SKM-1 treated with dmso at 0.1 percent for 144 hours (cell line): ENCODE measurements around the gene VKORC1.

Experiments used
- DNase-seq: peaks from one replicate; lab custom pipeline; 2025; ENCODE audit not compliant: unreplicated experiment; lab: John Stamatoyannopoulos, UW

VKORC1 gene

DNA sequence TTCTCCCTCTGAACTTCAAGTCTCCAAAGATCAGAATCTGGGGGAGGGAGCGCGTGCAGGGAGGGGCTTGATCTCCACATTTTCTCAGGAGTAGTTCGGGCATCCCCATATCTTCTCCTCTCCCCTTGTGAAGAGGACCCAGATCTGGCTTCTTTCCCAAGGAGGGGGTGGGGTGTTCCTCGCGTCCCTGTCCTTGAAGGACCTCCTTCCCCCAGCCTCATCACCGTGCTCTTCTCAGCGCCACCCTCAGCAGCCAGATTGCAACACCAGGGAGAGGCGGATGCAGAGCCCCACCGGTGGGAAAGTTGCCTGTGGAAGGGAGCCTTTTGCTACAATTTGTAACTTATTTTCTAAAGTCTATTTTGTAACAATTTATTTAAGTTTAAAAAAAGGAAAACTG, 11.5 kb downstream of the VKORC1 start:
- no peak for DNase-seq

DNA sequence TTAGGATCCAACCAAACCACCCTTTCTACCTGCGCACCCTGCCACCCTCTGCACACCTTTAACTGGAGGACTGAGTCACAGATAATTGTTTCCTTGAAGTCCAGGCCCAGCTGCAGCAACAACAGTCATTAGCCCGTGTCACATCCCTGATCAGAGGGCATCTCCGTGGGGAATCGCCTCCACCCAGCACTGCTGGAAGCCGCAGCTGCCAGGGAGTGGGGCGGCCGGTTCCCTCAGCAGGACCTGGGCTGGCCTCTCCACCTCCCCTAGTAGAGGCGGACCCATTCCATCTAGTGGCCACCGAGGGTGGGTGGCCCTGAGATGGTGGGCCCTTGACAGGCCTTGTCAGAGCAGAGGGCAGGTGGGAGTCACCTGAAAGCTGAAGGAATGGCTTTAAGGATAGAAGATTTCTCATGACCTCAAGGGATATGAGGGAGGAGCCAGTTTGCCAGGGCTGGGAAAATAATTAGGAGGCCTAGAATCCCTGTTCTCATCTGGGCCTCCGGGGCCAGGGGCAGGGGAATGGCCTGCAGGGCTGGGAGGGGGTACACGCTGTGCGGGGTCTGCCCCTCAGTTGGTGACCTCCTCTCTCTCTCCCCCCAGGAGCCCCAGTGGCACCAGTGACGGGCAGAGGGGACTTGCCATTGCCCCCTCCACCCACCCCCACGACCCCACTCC, 12.1 kb downstream of the VKORC1 start:
- no peak for DNase-seq

DNA sequence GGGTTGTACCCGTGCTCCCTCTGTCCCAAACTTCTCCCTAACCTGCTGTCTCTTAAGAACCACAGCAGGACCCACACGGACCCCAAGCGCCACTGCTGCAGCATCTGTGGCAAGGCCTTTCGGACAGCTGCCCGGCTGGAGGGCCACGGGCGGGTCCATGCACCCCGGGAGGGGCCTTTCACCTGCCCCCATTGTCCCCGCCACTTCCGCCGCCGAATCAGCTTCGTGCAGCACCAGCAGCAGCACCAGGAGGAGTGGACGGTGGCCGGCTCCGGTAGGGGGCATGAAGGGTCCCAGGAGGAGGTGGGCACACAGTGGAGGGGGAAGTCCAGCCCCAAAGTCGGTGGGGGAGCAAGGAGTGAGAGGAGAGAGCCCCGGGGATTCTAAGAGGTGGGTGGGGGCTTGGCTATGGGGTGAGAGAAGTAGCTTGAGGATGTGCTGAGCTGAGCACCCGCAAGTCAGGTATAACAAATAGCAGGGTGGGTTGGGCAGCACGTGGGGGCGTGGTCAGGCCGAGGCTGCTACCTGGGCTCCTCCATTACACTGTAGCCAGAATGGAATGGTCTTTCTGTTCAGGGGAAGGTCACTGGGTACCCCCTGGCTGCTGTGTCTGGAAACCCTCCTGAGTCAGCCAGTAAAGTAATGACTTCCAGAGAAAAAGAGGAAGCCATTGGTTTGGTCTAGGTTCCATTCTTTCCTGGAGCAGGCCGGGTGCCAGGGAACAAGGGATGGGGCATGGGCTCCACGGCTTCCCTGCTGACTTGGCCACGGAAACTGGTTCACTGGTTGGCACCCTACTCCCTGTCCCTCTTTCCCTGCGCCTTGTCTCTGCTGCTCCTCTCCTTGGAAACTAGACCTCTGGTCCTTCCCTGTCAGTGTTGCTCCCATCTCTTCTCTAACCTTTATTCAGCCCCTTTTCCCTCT, 12.9 kb downstream of the VKORC1 start:
- DNase-seq = no peak

DNA sequence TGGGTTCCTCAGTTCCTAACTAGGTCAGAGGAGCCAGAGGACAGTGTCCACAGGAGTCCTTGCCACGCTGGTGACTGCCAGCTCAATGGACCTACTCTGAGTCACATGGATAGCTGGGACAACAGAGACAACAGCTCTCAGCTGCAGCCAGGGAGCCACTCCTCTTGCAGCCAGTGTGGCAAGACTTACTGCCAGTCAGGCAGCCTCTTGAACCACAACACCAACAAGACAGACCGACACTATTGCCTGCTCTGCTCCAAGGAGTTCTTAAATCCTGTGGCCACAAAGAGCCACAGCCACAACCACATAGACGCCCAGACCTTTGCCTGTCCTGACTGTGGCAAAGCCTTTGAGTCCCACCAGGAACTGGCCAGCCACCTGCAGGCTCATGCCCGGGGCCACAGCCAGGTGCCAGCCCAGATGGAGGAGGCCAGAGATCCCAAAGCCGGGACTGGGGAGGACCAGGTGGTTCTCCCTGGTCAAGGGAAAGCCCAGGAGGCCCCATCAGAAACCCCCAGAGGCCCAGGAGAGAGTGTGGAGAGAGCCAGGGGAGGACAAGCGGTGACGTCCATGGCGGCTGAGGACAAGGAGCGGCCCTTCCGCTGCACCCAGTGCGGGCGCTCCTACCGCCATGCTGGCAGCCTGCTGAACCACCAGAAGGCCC, 13.7 kb downstream of the VKORC1 start:
- no peak for DNase-seq

DNA sequence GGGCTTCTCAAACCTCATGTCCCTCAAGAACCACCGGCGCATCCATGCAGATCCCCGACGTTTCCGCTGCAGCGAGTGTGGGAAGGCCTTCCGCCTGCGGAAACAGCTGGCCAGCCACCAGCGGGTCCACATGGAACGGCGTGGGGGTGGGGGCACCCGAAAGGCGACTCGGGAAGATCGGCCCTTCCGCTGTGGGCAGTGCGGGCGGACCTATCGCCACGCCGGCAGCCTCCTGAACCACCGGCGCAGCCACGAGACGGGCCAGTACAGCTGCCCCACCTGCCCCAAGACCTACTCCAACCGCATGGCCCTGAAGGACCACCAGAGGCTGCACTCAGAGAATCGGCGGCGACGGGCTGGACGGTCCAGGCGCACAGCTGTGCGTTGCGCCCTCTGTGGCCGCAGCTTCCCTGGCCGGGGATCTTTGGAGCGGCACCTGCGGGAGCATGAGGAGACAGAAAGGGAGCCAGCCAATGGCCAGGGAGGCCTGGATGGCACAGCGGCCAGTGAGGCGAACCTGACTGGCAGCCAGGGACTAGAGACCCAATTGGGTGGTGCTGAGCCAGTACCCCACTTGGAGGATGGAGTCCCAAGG, 14.5 kb downstream of the VKORC1 start:
- DNase-seq = no peak

DNA sequence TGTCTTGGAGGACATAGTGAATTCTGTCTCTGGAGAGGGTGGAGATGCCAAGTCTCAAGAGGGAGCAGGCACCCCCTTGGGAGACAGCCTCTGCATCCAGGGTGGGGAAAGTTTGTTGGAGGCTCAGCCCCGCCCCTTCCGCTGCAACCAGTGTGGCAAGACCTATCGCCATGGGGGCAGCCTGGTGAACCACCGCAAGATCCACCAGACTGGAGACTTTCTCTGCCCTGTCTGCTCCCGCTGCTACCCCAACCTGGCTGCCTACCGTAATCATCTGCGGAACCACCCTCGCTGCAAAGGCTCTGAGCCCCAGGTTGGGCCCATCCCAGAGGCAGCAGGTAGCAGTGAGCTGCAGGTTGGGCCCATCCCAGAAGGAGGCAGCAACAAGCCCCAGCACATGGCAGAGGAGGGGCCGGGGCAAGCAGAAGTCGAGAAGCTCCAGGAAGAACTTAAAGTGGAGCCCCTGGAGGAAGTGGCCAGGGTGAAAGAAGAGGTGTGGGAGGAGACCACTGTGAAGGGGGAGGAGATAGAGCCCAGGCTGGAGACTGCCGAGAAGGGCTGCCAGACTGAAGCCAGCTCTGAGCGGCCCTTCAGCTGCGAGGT, 15.2 kb downstream of the VKORC1 start:
- no peak for DNase-seq

DNA sequence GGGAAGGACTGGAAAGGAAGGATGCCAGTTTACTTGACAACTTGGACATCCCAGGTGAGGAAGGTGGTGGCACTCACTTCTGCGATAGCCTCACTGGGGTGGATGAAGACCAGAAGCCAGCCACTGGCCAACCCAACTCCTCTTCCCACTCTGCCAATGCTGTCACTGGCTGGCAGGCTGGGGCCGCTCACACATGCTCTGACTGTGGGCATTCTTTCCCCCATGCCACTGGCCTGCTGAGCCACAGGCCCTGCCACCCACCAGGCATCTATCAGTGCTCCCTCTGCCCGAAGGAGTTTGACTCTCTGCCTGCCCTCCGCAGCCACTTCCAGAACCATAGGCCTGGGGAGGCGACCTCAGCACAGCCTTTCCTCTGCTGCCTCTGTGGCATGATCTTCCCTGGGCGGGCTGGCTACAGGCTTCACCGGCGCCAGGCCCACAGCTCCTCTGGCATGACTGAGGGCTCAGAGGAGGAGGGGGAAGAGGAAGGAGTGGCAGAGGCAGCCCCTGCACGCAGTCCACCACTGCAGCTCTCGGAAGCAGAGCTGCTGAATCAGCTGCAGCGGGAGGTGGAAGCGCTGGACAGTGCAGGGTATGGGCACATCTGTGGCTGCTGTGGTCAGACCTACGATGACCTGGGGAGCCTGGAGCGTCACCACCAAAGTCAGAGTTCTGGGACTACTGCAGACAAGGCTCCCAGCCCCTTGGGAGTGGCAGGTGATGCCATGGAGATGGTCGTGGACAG, 15.8 kb downstream of the VKORC1 start:
- DNase-seq = no peak

DNA sequence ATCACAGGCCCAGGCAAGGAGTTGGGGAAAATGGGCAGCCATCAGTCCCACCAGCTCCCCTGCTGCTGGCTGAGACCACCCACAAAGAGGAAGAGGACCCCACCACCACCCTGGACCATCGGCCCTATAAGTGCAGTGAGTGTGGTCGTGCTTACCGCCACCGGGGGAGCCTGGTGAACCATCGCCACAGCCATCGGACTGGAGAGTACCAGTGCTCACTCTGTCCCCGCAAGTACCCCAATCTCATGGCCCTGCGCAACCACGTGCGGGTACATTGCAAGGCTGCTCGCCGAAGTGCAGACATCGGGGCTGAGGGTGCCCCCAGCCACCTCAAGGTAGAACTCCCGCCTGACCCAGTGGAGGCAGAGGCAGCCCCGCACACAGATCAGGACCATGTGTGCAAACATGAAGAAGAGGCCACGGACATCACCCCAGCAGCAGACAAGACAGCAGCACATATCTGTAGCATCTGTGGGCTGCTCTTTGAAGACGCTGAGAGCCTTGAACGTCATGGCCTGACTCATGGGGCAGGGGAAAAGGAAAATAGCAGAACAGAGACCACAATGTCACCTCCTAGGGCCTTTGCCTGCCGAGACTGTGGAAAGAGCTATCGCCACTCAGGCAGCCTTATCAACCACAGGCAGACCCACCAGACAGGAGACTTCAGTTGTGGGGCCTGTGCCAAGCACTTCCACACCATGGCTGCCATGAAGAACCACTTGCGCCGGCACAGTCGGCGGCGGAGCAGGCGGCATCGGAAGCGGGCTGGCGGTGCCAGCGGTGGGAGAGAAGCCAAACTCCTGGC, 16.8 kb downstream of the VKORC1 start:
- no peak for DNase-seq

DNA sequence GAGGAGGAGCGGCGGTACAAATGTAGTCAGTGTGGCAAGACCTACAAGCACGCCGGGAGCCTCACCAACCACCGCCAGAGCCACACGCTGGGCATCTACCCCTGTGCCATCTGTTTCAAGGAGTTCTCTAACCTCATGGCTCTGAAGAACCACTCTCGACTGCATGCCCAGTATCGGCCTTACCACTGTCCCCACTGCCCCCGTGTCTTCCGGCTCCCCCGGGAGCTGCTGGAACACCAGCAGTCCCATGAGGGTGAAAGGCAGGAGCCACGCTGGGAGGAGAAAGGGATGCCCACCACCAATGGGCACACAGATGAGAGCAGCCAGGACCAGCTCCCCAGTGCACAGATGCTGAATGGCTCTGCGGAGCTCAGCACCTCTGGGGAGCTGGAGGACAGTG, 17.6 kb downstream of the VKORC1 start:
- DNase-seq = no peak

DNA sequence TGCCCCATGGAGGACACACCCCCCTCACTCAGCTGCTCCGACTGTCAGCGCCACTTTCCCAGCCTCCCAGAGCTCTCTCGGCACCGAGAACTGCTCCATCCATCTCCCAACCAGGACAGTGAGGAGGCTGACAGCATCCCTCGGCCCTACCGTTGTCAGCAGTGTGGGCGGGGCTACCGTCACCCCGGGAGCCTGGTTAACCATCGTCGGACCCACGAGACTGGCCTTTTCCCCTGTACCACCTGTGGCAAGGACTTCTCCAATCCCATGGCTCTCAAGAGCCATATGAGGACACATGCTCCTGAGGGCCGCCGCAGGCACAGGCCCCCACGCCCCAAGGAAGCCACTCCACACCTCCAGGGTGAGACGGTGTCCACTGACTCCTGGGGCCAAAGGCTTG, 18.3 kb downstream of the VKORC1 start:
- DNase-seq = no peak

DNA sequence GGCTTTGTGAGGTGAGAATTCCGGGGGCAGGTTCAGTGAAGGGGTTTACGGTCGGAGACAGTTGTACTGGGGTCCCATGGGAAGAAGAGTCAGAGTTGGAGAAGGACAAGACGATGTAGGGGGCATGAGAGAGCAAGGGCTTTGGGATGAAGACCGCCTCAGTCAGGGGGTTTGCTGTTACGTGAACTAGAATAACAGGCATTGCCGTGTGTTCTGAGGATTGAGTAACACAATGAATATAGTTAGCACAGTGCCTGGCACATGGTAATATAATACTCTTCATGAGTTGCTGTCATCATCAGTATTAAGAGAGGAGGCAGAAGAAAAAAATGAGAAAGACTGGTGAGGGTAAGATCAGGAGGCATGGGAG, 19.8 kb downstream of the VKORC1 start:
- no peak for DNase-seq

DNA sequence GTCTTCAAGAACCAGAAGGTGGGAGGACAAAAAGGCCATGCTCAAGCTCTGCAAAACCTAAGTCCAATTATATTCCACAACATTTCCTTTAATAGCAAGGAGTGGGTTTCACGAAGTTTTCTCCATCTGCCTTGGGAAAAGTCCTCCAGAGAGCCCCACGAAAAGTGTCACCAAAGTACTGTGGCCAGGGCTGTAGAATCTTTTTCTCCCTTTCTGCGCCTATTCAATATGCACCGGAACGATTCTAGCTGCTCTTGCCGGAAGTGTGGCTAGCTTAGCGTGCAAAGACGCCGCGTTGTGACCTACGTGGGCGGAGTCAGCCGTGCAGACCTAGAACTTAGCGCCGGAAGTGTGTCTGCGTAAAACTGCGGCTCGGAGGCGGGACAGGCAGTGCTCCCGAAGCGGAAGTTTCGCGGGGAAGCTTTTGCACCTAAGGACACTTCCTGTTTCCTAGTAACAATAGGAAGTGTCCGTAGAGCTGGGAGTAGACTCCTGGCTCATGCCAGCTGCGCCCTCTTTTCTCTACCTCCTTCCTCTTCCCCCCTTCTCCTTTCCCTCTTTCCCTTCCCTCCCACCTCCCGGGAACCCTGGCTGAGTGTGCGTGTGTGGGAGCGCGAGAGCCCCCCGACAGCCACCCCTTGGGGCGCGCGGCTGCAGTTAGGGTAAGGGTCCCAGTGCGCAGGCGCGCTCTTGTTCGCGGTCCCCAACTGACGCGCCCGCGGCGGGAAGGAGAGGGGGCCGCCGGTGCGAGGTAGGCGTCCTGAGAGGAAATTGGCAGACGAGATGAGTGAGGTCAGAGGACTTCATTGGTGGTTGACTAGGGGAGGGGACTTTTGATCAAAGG, 20.4 kb downstream of the VKORC1 start, which contains the start of the genes ZNF646 and ZNF668:
TSS of gene ZNF646 (plus strand) at position 453 of the 844 bp plus-strand sequence. CDS start 1,903 bp downstream, outside the sequence.
TSS of gene ZNF668 (minus strand) at position 271 of the 844 bp plus-strand sequence. CDS start 9,781 bp downstream, outside the sequence.
- peak; percentile 99 for DNase-seq

DNA sequence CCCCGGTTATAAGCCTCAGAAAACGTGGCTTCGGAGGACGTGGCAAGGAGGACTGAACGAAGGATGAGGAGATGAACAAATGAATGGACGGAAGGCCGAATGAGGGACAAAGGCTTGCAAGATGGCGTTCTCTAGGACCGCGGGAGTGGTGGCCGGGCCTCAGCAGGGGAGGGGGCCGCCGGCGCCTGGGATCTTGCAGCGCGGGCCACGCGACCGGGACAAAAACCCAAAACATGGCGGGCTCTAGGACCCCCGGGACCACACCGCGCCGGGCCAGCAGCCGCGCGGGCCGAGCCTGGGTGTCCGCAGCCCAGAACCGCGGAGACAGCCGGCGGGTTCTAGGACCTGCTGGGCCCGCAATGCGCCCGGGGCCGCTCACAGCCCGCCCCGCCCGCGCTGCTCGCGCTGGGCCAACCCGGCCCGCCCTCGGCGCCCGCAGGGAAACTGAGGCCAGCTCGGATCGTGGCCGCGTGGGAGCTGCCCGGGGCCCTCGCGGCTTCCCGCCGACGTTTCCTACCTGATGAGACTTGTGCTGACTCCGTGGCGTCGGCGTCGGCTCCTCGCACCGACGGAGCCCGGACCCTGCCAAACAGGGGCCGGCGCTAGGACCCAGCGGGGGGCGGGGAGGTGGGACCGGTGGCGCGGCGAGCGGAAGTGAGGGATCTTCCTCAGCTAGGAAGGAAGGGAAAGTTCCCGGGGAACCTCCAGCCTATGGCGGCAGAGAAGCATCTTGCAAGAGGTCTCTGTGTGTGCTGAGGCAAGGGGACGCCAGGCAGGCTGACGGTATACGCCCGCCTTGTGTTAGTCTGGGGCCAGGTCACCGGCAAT, 21.2 kb downstream of the VKORC1 start:
- peak; percentile 77 for DNase-seq

DNA sequence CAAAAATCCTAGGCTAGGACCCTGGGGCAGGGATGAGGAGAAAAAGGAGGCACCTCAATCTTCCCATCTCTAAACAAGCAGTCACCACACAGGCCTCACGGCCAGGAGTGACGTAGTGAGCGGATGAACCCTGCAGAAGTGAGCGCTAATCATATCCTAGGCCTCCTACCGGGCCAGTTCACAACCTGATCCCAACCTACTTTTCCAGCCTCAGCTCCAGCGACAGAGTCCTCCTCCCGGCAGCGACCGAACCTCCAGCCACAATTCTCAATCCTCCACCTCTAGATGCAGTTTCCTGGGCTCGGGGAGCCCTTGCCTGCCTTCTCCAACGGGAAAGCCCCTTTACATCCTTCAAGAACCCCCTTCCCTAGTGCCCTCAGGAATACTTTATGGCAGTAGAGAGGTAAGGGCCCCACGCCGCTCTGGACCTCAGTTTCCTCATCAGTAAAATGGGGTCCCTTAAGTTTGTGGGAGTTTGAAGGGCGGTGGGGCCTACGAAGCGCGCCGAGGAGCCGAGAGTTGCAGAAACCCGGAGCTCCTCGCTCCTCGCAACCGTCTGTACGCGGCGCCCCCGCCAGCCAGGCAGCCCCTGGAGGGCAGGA, 22.0 kb downstream of the VKORC1 start:
- DNase-seq = no peak

DNA sequence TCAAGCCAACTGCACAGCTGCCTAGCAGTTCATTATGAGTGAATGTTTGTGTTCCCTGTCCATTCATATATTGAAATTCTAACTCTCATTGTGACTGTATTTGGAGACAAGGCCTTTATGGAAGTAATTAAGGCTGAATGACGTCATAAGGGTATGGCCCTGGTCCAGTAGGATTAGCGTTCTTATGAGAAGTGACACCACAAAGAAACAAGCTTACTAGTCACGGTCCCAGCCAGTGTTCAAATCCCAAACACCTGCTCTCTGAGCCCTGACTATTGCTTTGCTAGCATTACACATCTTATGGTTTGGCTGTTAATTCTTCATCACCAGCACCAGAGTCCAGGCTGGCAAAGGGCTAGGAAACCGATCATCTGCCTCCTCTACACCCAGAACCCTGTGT, 22.7 kb downstream of the VKORC1 start:
- no peak for DNase-seq

DNA sequence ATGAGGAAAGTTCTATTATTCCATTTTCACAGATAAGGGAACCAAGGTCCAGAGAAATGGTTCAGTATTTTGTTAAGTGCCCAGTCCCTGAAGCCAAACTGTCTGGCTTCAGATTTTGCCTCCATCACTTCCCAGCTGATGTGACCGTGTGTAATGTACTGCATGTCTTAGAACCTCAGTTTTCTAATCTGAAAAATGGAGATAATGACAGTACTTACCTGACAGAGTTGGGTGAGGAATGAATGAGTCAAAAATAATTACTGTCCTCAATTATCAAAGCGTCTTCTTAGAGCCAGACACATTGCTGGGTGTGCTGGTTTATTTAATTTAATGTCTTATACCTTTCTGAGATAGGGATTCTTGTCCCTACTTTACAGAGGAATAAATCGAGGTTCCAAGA, 27.3 kb downstream of the VKORC1 start:
- no peak for DNase-seq

DNA sequence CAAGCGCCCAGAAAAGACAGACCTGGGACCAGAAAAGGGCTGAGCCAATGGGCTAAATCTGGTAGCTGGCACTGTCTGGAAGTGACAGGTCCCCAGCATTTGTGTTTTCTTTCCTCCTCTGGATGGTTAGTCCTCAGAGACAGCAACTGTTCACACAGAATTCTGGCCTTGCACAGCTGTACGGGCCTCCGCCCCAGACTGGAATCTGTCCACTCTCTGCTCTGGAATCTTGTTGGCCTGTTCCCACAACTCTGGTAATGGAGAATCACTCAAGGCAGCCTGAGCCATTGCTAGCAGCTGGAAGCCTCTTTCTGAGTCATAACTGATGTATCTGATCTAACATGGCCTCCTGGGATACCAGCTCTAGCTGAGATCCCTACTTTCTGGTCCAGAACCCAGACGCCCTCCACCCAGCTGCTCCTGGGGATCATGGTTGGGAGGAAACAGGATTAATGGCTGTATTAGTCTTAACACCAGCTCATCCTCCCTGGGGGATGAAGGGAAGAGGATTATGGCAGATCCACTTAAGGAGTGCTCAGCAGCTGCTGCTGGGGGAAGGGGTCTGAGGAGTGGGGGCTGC, 29.6 kb downstream of the VKORC1 start:
- DNase-seq = no peak
